Keratinocyte (primary cell): ENCODE measurements around the gene TNFRSF4. TPM values are rescaled to one million over a fixed set of nuclear protein-coding genes. Genes with fewer than 3 reads are reported as not detected.

Experiments
- DNase-seq: peaks from one replicate; pipeline ENCODE4 v3.0.0-alpha.2; 2011; ENCODE audit warnings: low read depth, missing footprints, low spot score
- FAIRE-seq: peaks from 2 replicates; lab custom pipeline; 2011; peaks lifted over from hg19 to GRCh38; lab: Jason Lieb, UNC
- H2AFZ ChIP-seq: 2 replicates; pipeline ENCODE4 v1.6.0; 2012; ENCODE audit warnings: low read length, control low read depth, inconsistent platforms; ENCODE audit not compliant: control insufficient read depth
- H3K27ac ChIP-seq: 2 replicates; pipeline ENCODE4 v1.5.1; 2011; ENCODE audit warnings: low read length; ENCODE audit not compliant: control insufficient read depth, insufficient read depth
- H3K27me3 ChIP-seq: 3 replicates; pipeline ENCODE4 v1.6.0; 2011; ENCODE audit warnings: low read length; ENCODE audit not compliant: control insufficient read depth, insufficient read depth; ENCODE audit errors: extremely low read depth
- H3K36me3 ChIP-seq, 2 experiments: 2 replicates in 1 of 2; 3 replicates in 1 of 2; pipeline ENCODE4 v1.5.1; 2011; ENCODE audit warnings: low read length in 2 of 2, mild to moderate bottlenecking in 1 of 2; ENCODE audit not compliant: control insufficient read depth in 2 of 2, insufficient read depth in 2 of 2; ENCODE audit errors: extremely low read depth in 1 of 2
- H3K4me1 ChIP-seq: 3 replicates; pipeline ENCODE4 v1.5.1; 2011; ENCODE audit warnings: low read length; ENCODE audit not compliant: control insufficient read depth, insufficient read depth; ENCODE audit errors: extremely low read depth
- H3K4me2 ChIP-seq: 3 replicates; pipeline ENCODE4 v1.6.0; 2011; ENCODE audit warnings: low read depth, low read length; ENCODE audit not compliant: control insufficient read depth, insufficient read depth; ENCODE audit errors: extremely low read depth
- H3K4me3 ChIP-seq, 3 experiments: fragments of 200-600 bp in 1 of 3; sonication (generic) in 1 of 3; 2 replicates in 2 of 3; 3 replicates in 1 of 3; pipeline ENCODE4 v1.5.1; 2011 to 2016; ENCODE audit warnings: low read length in 3 of 3, mild to moderate bottlenecking in 3 of 3, control low read depth in 2 of 3, inconsistent platforms in 1 of 3, low read depth in 1 of 3, mixed read lengths in 1 of 3, mixed run types in 1 of 3, moderate library complexity in 1 of 3; ENCODE audit not compliant: control insufficient read depth in 2 of 3, insufficient read depth in 2 of 3; ENCODE audit errors: extremely low read depth in 1 of 3
- H3K79me2 ChIP-seq: 2 replicates; pipeline ENCODE4 v1.6.0; 2012; ENCODE audit warnings: low read length; ENCODE audit not compliant: control insufficient read depth, insufficient read depth
- H3K9ac ChIP-seq: 3 replicates; pipeline ENCODE4 v1.6.0; 2011; ENCODE audit warnings: low read length; ENCODE audit not compliant: control insufficient read depth, insufficient read depth; ENCODE audit errors: extremely low read depth
- H3K9me1 ChIP-seq: 3 replicates; pipeline ENCODE4 v1.6.0; 2011; ENCODE audit warnings: low read length; ENCODE audit not compliant: control insufficient read depth, insufficient read depth; ENCODE audit errors: extremely low read depth
- H3K9me3 ChIP-seq: 2 replicates; pipeline ENCODE4 v1.5.1; 2012; ENCODE audit warnings: low read depth, low read length; ENCODE audit not compliant: control insufficient read depth
- H4K20me1 ChIP-seq: 3 replicates; pipeline ENCODE4 v1.6.0; 2011; ENCODE audit warnings: low read length; ENCODE audit not compliant: control insufficient read depth, insufficient read depth; ENCODE audit errors: extremely low read depth
- CTCF ChIP-seq, 3 experiments: IDR thresholded peaks in 1 of 3; conservative IDR thresholded peaks in 1 of 3; optimal IDR thresholded peaks in 1 of 3; 2 replicates in 2 of 3; 3 replicates in 1 of 3; pipeline versions ENCODE3 to v1.5.1; 2011; ENCODE audit warnings: low read length in 3 of 3, mild to moderate bottlenecking in 3 of 3, moderate library complexity in 2 of 3, control low read depth in 1 of 3, inconsistent platforms in 1 of 3; ENCODE audit not compliant: insufficient read depth in 2 of 3; ENCODE audit errors: extremely low read depth in 1 of 3
- EZH2 ChIP-seq: IDR thresholded peaks from one replicate; pipeline ENCODE4 v1.6.1; 2012; ENCODE audit warnings: inconsistent platforms, mild to moderate bottlenecking, low read length, moderate library complexity
- dilution Hi-C: fragments of 300-500 bp; cut with MboI; formaldehyde crosslinking; loops from one replicate; pipeline ENCODE4 v1.7.0; 2020; ENCODE audit warnings: low sequenced_read_pairs; ENCODE audit not compliant: extremely low pct_ligation_motif_present
- polyA plus RNA-seq, 5 experiments: library from polyadenylated mRNA; depleted of rRNA in 3 of 5; stranded (reverse) in 3 of 5; stranded (forward) in 1 of 5; unstranded in 1 of 5; fragments of >200 nt; gene quantifications; 1 replicate in 1 of 5; 2 replicates in 3 of 5; 3 replicates in 1 of 5; pipeline versions ENCODE4 v1.2.1 to v1.2.3, GENCODE V29; 2011 to 2012; ENCODE audit warnings: missing spikeins in 2 of 5, low read depth in 1 of 5, low replicate concordance in 1 of 5

TNFRSF4 gene
- polyA plus RNA-seq, 1 donor (not counting 4 experiments of a cell fraction or from before 2014, with no cell fraction given), result not detected

- DNase-seq, result no peak
Observed at GRCh38 chr1:1255611-1256010, 41.7 kb upstream of the TNFRSF4 start.

GRCh38 chr1:1255078-1255477, 41.1 kb upstream of the TNFRSF4 start:
- H3K27me3 ChIP-seq, result no peaks in the 10 kb centered on the region
- no peaks in the 10 kb centered on the region for H3K9me1 ChIP-seq
- peaks cover 19% of the 10 kb centered on the region for H3K4me1 ChIP-seq
- H3K4me2 ChIP-seq, result no peak overlapping the region
- H3K36me3 ChIP-seq, result peaks cover 23 to 28% of the 10 kb centered on the region in 2 experiments
- no peaks in the 10 kb centered on the region for H3K9me3 ChIP-seq
- H2AFZ ChIP-seq, result no peak overlapping the region
- peaks cover 10% of the 10 kb centered on the region for H4K20me1 ChIP-seq
- dilution Hi-C loops, result no loop called here
- H3K4me3 ChIP-seq, result no peak overlapping the region
- no peak for TF ChIP-seq CTCF (optimal IDR thresholded peaks at IDR 0.05 in 1 of 3, IDR thresholded peaks at IDR 0.05 in 1 of 3, conservative IDR thresholded peaks at IDR 0.05 in 1 of 3; ENCODE audit: extremely low read depth in 1 of 3, insufficient read depth in 2 of 3, low read length in 3 of 3)
- TF ChIP-seq EZH2, result no peak
- peaks cover 3% of the 10 kb centered on the region for H3K79me2 ChIP-seq
- FAIRE-seq (no peak), DNase-seq (no peak)
- H3K27ac ChIP-seq, result no peak overlapping the region
- no peak overlapping the region for H3K9ac ChIP-seq

More at GRCh38 chr1:1255611-1256010, 41.7 kb upstream of the TNFRSF4 start:
- H3K9ac ChIP-seq, result no peak overlapping the region
- H3K79me2 ChIP-seq, result peaks cover 3% of the 10 kb centered on the region
- TF ChIP-seq CTCF (optimal IDR thresholded peaks at IDR 0.05 in 1 of 3, IDR thresholded peaks at IDR 0.05 in 1 of 3, conservative IDR thresholded peaks at IDR 0.05 in 1 of 3; ENCODE audit: extremely low read depth in 1 of 3, insufficient read depth in 2 of 3, low read length in 3 of 3), result no peak
- no peak for TF ChIP-seq EZH2
- no peak overlapping the region for H3K4me3 ChIP-seq
- no peaks in the 10 kb centered on the region for H3K9me3 ChIP-seq
- no peak overlapping the region for H3K4me2 ChIP-seq
- H3K27ac ChIP-seq, result no peak overlapping the region
- H3K9me1 ChIP-seq, result no peaks in the 10 kb centered on the region
- H4K20me1 ChIP-seq, result peaks cover 11% of the 10 kb centered on the region
- H3K27me3 ChIP-seq, result no peaks in the 10 kb centered on the region
- peaks cover 16% of the 10 kb centered on the region for H3K4me1 ChIP-seq
- dilution Hi-C loops, result no loop called here
- no peak overlapping the region for H2AFZ ChIP-seq
- peaks cover 27 to 33% of the 10 kb centered on the region in 2 experiments for H3K36me3 ChIP-seq
- FAIRE-seq, result no peak
